HG03432 (cell line): ENCODE data around the gene GLE1.
"Not testable (repeated sequence)": the region's sequence is repeated elsewhere in the genome, so short reads cannot be mapped to it uniquely, and the experiment has no call there.

Experiments used
- ATAC-seq: cut with Tn5 transposase; IDR thresholded peaks from one replicate; pipeline ENCODE4 v1.9.1; 2021; ENCODE audit warnings: mild to moderate bottlenecking, moderate library complexity; ENCODE audit not compliant: unreplicated experiment

The GLE1 gene

DNA sequence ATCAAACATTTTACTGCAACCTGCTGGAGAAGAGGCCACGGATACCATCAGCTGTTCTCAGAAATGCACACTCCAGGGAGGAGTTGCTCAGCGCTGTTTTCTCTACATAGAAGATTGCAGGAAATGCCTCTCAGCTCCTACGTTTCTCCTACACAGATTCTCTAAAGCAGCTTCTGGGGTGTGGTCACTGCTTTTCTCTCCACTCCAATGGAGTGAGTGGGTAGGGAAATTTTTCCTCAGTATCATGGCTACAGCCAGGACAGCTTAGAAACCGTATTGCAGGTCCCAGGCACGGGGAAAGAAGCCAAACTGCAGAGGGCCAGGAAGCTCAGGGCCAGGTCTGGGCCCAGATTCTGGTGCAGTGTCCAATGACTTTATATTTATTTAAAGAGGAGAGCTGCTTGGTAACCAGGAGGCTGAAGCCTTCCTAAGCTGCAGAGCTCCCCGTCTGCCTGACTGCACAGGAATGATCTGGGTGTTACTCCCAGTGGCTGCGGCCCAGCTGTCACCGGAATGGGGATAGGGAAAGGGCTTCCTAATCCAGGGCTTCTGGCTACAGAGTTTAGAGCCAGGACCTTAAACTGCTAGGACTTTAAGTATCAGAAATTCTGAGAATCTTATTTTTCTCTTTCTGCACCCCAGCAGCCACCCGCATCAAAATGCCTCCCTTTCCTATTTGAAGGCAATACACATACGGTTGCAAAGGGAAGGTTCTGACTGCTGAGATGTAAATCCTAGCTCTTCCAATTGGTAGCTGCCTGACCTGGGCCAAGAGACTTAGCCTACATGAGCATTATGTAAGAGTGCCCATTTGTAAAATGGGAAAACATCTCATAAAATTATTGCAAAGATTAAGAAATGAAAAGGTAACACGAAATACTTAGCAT is 46.5 kb downstream of the GLE1 start:
- no peak for ATAC-seq

DNA sequence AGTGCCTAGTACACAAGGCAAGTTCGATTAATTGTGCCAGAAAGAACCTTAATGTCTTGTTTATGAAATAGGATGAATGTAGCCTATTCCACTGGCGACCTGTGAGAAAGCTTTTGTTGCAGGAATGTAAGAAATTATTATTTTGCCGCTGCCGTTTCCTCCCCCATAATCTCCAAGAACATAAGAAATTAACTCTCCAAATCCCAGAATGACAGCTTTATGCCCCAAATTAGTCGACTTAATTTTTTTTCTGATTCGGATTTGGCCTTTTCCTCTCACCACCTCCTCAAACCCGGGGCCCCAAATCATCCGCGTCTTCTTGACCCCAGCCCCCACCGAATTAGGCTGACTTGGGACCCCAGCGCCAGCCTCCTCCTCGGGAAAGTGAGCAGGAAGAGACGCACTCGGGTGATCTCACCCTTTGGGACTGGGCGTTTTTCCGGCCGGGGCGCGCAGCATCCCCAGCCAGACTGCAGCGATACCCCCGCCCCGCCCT is 47.2 kb downstream of the GLE1 start:
- no peak for ATAC-seq

DNA sequence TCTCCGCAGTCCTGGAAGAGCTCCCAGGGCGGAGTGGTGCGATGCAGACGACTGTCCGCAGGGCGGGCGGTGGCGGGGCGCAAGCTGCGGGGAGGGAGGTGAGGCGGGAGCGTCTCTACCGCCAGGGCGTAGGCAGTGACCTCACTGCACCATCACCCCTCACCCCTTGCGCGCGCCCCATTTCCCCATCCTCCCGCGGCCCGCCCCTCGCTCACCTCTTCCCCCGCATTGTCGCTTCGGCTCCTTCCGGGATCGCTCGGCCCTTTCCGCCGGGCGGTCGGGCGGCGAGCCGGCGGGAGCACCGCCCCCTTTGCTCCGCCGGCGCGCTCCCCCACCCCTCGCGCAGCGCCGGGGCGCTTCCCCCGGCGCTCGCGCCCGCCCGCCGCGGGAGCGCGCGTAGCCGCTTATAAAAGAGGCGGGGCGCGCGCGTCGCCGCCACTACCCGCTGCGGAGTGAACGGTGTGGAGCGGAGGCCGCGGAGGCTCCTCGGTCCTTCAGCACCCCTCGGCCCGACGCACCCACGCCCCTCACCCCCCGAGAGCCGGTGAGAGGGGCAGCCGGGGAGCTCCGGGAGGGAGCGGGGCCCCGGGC is 47.7 kb downstream of the GLE1 start, which contains the start of gene SPTAN1:
Gene SPTAN1, plus strand, starts transcription at position 435 of the 591 bp plus-strand sequence. CDS start 14,154 bp downstream, outside the sequence.
- peak; percentile 75 for ATAC-seq

DNA sequence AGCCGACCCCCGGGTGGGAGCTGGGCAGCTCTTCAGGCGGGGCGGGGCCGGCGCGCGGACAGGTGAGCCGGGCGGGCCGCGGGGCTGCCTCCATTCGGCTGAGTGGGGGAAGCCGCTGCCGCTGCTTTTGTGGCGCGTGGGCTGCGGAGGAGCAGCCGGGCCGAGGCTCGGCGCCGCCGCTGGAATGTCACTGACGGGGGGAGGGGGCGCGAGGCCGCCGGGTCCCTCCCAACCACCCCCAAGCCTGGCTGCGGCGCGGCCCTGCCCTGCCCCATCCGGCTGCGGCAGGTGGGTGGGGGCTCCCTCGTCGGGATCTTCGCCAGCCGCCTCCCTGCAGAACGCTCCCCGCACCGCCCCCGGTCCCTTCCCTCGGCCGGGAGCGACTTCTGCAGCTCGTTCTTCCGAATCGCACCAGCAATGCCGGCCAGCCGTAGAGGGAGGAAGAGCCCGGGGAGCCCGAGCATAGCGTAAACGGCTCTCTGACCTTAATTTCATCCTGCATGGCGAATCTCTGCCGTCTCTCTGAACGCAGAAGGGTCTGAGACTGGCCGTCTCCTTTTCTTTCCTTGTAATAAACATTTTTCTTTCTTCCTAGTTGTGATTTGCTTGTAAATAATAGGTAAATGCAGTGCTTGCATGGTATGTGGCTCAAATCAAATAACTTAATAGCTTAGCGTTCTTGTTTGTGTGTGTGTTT is 48.4 kb downstream of the GLE1 start:
- ATAC-seq = peak; percentile 38

DNA sequence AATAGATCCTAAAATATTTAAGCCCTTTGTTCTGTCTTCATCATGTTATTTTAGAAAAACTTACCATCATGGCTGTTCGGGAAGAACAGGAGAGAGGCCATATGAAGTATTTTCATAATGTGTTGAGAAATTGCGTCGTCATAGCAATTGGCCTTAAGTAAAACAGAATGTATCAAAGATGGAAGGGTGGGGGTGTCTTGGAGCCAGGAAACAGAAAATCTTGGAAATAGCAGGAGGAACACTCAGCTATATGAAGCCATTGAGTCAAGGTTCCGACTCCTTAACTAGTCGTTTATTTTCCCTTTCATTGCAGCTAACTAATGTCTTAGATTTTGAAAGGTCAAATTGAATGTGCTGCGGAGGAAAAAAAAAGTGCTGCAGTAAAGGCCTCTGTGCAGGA is 49.2 kb downstream of the GLE1 start:
- ATAC-seq = no peak

DNA sequence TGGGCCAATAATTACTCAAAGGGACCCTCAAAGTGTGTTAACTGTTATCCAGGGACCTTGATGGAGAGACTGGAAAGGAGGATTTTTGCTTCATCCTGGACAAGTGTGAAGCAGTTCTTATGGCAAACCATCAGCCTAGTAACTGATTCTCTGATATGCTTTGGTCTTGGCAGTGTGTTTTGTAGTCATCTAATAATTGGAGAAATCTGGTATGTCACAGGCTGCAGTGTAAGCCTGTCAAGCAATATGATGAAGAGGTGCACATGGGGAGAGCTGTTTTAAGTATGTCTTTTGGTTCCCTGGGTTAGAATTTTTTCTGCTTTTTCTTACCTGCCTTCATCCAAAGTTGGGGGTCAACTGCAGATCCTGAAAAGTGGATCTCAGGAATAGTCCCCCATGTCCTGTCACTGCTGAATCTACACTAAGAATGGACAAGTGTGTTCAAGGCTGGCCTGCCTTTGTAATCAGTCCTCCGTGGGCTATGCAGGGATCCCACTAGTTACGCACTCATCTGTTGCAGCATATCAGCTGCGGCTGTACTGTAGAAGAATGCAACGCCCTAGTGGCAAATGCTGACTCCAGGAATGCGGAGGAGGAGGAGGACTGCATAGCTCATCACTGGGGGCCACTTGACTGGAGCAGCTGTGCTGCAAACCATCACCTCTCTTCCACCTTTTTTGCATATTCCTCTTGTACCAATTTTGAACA is 49.8 kb downstream of the GLE1 start:
- no peak for ATAC-seq

DNA sequence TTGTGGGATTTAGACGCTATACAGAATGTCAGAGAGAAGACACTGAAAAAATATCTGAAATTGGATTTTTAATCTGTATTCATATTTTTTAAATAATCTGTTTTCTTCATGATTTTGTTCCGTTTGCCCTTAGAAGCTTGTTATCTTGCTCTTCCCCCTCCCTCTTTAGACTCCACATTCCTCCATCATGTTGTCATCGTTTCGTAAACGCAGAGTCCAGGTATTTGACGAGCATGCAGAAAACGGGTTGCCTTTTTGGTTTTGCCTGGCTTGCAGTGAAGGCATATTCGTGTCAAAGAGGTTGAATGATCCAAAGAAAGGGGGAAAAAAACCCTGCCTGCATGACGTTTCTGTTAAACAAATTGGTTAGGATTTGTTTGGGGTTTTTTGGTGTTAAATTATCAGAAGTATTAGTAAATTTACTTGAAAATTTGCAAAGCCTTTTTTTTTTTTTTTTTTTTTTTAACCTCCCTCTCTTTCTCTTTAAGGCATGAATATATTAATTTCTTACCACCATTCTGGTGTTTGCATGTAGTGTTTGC is 50.7 kb downstream of the GLE1 start:
- ATAC-seq = no peak

DNA sequence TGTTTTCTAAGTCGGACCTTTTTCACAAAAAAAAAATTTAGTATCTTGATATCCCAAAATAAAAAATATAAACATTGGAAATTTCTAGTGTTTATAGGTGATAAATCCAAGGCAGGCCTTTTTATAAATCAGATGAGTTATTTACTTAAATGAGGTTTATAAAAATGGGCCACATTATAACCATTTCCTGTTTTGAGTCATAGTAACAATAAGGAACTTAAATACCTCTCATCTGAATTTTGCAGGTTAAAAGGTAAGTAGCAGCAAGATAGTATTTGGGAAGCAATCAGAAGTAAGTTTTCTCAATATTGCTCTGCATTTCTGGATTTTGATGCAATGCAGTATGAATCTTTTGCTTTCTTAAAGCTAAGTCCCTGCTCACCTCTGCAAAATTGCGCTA is 51.8 kb downstream of the GLE1 start:
- ATAC-seq = no peak

DNA sequence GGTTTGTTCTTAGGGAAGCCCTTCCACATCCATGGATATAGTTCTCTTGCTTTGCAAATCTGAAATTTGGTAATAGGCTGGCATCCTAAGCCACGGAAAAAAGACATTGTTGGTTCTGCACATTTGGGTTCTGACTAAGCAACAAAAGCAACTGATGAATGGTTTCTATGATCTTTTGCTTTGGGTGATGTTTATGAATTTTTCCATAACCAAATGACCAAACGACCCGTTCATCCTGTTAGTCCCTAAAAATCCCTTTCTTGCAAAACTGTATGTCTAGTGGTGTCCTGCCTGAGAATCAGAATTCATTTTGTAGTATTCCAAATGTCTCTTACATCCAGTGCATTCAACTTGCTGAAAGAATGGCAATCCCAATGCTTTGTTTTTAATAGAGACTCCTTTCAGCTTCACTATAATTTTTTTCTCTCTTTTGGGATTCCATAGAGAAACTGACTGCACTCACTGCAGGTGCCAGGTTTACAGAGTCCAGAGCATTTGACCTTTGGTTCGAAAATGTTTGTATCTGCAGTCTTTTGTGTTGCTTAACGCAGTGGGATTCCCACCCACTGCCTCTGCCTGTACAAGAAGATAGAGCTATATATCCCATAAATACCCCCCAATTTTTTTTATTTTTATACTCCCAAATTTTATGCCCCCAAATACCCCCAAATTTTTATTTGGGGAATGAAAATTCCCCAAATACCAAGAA is 52.6 kb downstream of the GLE1 start:
- no peak for ATAC-seq

DNA sequence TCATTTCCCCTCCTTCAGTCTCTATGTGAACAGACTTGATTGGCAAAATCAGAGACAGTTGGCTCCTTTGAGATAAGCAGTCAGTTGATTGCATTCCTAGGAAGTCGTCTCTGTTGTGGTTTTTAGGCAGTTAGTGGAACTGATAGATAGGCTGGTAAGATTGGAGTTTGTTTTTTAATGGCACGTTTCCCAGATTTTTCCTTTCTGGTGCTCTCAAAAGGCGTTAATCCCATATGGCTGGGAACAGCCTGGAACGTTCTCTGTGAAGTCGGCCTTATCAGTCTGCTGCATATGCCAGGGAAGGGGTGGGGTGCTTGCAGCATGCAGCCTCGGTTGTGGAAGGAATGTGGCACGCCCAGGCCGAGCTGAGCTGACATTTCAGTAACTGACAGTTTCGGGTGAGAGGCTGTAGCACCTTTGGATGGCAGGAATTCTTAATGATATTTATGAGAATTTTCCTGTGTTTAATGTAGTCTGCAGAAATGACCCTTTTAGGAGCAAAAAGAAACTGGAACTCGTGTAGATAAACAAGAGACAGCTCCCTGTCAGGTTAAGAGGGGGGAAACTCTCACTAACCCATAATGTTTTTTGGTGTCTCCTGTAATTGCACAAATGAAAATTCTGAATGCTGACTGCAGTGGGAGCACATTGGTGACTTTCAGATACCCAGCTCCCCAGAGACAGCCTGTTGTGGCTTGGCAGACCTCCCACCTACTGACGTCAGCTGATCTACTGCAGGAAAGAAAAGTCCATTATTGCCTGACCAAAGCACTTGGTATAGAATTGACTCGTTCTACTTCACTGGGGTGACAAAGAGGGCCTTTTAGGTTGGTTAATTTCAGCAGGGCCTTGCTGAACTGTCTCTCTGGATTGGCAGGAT is 54.2 kb downstream of the GLE1 start:
- ATAC-seq = peak; percentile 77

DNA sequence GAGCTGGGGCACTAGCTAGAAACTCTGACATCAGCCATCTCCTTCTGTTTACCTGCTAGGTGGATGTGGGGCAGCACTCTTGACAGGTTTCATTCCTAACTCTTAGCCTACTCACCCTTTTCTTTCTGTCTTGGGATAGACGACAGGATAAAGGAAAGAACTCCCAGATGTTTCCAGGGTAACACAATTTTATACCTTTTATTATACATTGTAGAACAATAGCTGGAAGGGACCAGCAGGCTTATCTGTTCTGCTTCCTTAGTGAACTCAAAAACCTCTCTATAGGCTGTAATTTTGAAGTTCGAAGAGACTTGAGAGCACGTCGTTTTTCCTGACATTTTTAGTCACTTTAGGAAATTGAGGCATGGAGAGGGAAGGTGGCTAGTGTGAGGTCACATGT is 61.1 kb downstream of the GLE1 start:
- no peak for ATAC-seq

DNA sequence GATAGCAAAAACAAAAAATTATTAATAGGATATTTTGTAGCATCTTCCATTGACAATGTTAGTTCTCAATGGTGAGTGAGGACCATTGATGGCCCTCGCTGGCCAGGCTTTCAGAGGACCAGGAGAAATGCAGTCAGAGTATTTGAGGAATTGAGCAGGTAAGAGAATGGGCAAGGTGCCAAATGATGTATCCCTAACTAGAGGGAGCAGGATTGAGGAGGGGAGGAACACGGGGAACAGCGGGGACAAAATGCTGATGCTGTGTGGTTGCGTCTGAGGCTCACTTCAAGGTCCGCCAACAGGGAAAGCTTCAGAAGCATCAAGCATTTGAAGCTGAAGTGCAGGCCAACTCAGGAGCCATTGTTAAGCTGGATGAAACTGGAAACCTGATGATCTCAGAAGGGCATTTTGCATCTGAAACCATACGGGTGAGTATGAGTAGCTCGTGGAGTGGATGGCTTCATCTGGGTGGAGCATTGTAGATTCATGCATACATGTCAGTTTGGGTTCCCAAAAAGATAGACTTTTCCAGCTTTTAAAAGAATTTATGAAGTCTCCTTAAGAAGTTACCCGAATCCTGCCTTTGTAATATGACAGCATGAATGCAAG is 64.1 kb downstream of the GLE1 start:
- no peak for ATAC-seq

DNA sequence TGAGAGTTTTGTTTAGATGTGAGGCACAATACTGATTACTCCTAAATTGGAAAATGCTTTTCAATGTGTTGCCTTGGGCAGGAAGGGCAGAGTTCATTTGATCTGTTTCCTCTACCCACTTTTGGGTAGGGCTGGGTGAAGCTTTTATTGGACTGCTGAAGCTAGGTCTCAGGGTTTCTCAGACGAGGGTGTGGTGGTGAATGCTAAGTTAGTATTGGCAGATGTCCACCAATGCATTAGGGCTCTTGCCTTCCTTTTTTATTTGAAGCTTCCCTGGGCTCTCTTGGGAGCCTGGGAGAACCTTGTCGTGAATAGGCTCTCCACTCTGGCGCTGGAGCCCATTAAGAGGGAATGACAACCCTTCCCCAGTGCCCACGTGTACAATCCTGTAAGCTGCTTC is 71.0 kb downstream of the GLE1 start:
- ATAC-seq = no peak

DNA sequence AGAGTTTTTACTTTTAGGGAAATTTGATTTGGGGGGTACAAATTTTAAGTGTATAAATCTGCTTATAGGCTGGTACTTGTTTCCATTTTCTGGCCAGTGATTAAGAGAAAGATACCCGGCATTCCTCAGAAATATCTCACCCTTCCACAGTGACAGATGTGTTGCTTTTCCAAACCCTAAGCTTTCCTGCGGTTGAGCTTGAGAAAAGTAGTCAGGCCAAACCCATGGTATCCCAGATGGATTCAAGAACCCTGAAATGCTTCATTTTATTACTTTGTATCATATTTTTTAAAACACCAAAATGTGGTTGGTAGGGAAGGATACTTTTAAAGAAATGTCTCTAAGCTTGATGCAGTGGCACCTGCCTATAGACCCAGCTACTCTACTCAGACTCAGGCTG is 71.4 kb downstream of the GLE1 start:
- ATAC-seq = no peak

DNA sequence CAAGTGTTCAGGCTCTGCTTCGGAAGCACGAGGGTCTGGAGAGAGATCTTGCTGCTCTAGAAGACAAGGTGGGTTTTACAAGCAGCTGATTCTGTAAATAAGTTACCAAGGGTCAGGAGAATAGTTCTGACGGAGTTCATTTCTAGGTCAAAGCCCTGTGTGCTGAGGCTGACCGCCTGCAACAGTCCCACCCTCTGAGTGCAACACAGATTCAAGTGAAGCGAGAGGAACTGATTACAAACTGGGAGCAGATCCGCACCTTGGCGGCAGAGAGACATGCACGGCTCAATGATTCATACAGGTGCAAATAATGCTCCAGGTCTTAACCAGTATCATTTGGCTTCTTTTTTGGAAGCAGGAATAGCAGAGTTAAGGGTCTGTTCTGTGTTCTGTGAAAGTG is 72.7 kb downstream of the GLE1 start:
- no peak for ATAC-seq

DNA sequence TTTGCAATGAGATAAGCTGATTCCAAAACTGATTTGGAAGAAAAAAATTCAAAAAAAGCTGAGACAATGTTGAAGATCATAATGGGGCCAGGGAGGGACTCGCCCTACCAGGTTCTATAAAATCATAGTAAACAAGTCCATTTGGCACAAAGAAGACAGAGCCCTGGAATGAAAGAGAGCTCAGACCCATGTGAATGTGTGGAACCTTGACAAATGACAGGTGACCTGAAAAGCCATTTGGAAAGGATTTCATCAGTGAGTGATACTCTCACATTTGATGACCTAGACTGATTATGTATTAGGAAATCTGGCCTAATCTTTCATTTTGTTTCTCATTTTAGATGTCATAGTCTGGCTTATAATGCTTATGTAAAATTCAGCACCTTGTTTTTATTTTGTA is 74.7 kb downstream of the GLE1 start:
- ATAC-seq = no peak

DNA sequence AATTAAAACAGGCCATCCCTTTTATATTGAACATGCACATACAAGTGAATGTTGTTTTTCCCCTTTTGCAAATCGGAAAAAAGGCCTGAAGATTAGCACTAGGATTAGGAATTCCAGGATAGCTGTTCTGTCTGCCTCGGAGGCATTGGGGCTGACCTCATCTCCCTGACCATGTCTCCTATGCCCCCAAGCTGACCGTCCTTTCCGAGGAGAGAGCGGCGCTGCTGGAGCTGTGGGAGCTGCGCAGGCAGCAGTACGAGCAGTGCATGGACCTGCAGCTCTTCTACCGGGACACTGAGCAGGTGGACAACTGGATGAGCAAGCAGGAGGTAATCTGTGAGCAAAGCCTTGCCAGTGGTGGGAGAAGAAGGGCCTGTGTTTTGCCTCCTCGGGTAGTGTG is 76.2 kb downstream of the GLE1 start:
- ATAC-seq = no peak

DNA sequence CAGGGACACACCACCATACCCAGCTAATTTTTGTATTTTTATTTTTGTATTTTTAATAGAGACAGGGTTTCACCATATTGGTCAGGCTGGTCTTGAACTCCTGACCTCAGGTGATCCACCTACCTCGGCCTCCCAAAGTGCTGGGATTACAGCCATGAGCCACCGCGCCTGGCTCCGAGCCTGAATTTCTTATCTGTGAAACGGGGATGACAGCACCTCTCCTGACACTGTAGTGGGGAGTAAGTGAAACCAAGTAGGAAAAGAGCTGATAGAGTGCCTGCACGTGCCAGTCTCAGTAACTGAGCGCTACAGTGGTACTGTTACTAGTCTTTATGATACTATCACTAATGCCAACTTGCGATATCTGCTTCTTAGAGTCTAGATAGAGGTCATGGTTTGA is 80.6 kb downstream of the GLE1 start:
- not testable (repeated sequence) for ATAC-seq

DNA sequence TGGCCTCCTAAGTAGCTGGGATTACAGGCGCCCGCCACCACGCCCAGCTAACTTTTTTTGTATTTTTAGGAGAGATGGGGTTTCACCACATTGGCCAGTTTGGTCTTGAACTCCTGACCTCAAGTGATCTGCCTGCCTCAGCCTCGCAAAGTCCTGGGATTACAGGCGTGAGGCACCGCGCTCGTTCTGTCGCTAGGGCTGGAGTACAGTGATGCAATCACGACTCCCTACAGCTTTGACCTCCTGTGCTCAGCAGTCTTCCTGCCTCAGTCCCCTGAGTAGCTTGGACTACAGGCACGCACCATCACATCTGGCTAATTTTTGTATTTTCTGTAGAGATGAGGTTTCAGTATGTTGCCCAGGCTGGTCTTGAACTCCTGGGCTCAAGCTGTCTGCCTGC is 82.4 kb downstream of the GLE1 start:
- not testable (repeated sequence) for ATAC-seq
